ENCODE results near the gene TUBB.

The TUBB gene

GRCh38 chr6:30719791-30720737 lies at the start of gene TUBB:
Gene TUBB (plus strand): TSS chr6:30720352. CDS start chr6:30720507, 155 bp downstream.
- peak within 1 kb of the TSS; percentile 70 to 91 (median 81) for H3K4me3 ChIP-seq
- peak within 1 kb of the TSS; percentile 71 to 99 (median 95) for H3K27ac ChIP-seq

GRCh38 chr6:30670760-30671527 lies 49.2 kb upstream of the TUBB start:
- no peak overlapping the region for H3K4me3 ChIP-seq

GRCh38 chr6:30672445-30673253 lies 47.5 kb upstream of the TUBB start, which contains the start of gene DHX16:
Gene DHX16 (minus strand): TSS chr6:30673006. CDS start chr6:30672841, 165 bp downstream.
- H3K27ac ChIP-seq: peak within 1 kb of the TSS; percentile 35 to 90 (median 81)
- H3K4me3 ChIP-seq: peak within 1 kb of the TSS; percentile 74 to 99 (median 93)

More at GRCh38 chr6:30670760-30671527, 49.2 kb upstream of the TUBB start:
- no peak overlapping the region for H3K27ac ChIP-seq

GRCh38 chr6:30676660-30677285 lies 43.4 kb upstream of the TUBB start:
- Histone ChIP-seq H3K4me3 (no peak overlapping the region), H3K27ac (no peak overlapping the region)

- Histone ChIP-seq H3K27ac (peak overlapping the region in 17 of 21 experiments; percentile 2 to 100 (median 98)), H3K4me3 (peak overlapping the region in 5 of 7 experiments; percentile 12 to 86 (median 72))
Observed at GRCh38 chr6:30678964-30679726, 41.0 kb upstream of the TUBB start.

- Histone ChIP-seq H3K4me3 (peak overlapping the region in 5 of 7 experiments; percentile 12 to 86 (median 73)), H3K27ac (peak overlapping the region in 17 of 21 experiments; percentile 2 to 100 (median 98))
Observed at GRCh38 chr6:30679765-30680535, 40.2 kb upstream of the TUBB start.

GRCh38 chr6:30681766-30682142 lies 38.4 kb upstream of the TUBB start:
- Histone ChIP-seq H3K4me3 (peak overlapping the region; percentile 51 to 86 (median 74)), H3K27ac (peak overlapping the region in 20 of 21 experiments; percentile 94 to 100 (median 98))

GRCh38 chr6:30682143-30683117 lies 37.7 kb upstream of the TUBB start:
- peak overlapping the region; percentile 51 to 86 (median 74) for H3K4me3 ChIP-seq
- H3K27ac ChIP-seq: peak overlapping the region; percentile 44 to 100 (median 98)

- peak overlapping the region; percentile 51 to 86 (median 74) for H3K4me3 ChIP-seq
Observed at GRCh38 chr6:30683183-30683979, 36.8 kb upstream of the TUBB start.

GRCh38 chr6:30683980-30684338 lies 36.2 kb upstream of the TUBB start:
- H3K4me3 ChIP-seq: peak overlapping the region; percentile 51 to 86 (median 74)
- peak overlapping the region; percentile 81 to 100 (median 98) for H3K27ac ChIP-seq

More at GRCh38 chr6:30683183-30683979, 36.8 kb upstream of the TUBB start:
- peak overlapping the region; percentile 44 to 100 (median 98) for H3K27ac ChIP-seq

- Histone ChIP-seq H3K27ac (peak overlapping the region; percentile 81 to 100 (median 98)), H3K4me3 (peak overlapping the region; percentile 51 to 86 (median 74))
Observed at GRCh38 chr6:30684386-30685156, 35.6 kb upstream of the TUBB start.

GRCh38 chr6:30685157-30686008 lies 34.8 kb upstream of the TUBB start:
- Histone ChIP-seq H3K4me3 (peak overlapping the region; percentile 51 to 86 (median 74)), H3K27ac (peak overlapping the region; percentile 81 to 100 (median 98))
